Measurements from ENCODE around the gene AGPAT3.

AGPAT3 gene

GRCh38 chr21:43951911-43952703 is 87.1 kb downstream of the AGPAT3 start:
- H3K27ac ChIP-seq = no peak overlapping the region
- no peak for TF ChIP-seq CTCF (conservative IDR thresholded peaks at IDR 0.05)

GRCh38 chr21:43953021-43953420 is 88.0 kb downstream of the AGPAT3 start:
- no peak for TF ChIP-seq CTCF (conservative IDR thresholded peaks at IDR 0.05)
- H3K27ac ChIP-seq = no peak overlapping the region

GRCh38 chr21:43954042-43954441 is 89.0 kb downstream of the AGPAT3 start:
- peak overlapping the region; percentile 7; the same call in 1 of the 2 replicates for H3K27ac ChIP-seq
- TF ChIP-seq CTCF (conservative IDR thresholded peaks at IDR 0.05) = no peak

- no peak for TF ChIP-seq CTCF (conservative IDR thresholded peaks at IDR 0.05)
- no peak overlapping the region for H3K27ac ChIP-seq
These were observed 89.9 kb downstream of the AGPAT3 start for GRCh38 chr21:43954896-43955295.

GRCh38 chr21:43956019-43956669 is 91.1 kb downstream of the AGPAT3 start:
- peak overlapping the region; percentile 27 for H3K27ac ChIP-seq
- TF ChIP-seq CTCF (conservative IDR thresholded peaks at IDR 0.05) = no peak

- TF ChIP-seq CTCF (conservative IDR thresholded peaks at IDR 0.05) = no peak
- peak overlapping the region; percentile 27 for H3K27ac ChIP-seq
These were observed 91.6 kb downstream of the AGPAT3 start for GRCh38 chr21:43956670-43957035.

- H3K27ac ChIP-seq = peak overlapping the region; percentile 27; the same call in 1 of the 2 replicates
- no peak for TF ChIP-seq CTCF (conservative IDR thresholded peaks at IDR 0.05)
These were observed 92.1 kb downstream of the AGPAT3 start for GRCh38 chr21:43957128-43957571.
